ENCODE data around the gene ACOX3.
"Not testable (repeated sequence)": the region's sequence is repeated elsewhere in the genome, so short reads cannot be mapped to it uniquely, and the experiment has no call there.

The ACOX3 gene

GRCh38 chr4:8349664-8350236, 90.8 kb downstream of the ACOX3 start:
- no peak for DNase-seq

GRCh38 chr4:8349236-8349635, 91.3 kb downstream of the ACOX3 start:
- DNase-seq: not testable (repeated sequence)

- DNase-seq: no peak
These were observed 92.5 kb downstream of the ACOX3 start for GRCh38 chr4:8348071-8348470.

- no peak for DNase-seq
These were observed 92.9 kb downstream of the ACOX3 start for GRCh38 chr4:8347660-8348059.

- DNase-seq: no peak
These were observed 93.5 kb downstream of the ACOX3 start for GRCh38 chr4:8346838-8347605.

- DNase-seq: no peak
These were observed 94.3 kb downstream of the ACOX3 start for GRCh38 chr4:8345946-8346814.

- DNase-seq: no peak
These were observed 95.2 kb downstream of the ACOX3 start for GRCh38 chr4:8345053-8345945.

GRCh38 chr4:8344377-8344776, 96.1 kb downstream of the ACOX3 start:
- DNase-seq: no peak

- no peak for DNase-seq
These were observed 96.6 kb downstream of the ACOX3 start for GRCh38 chr4:8343967-8344331.

GRCh38 chr4:8343262-8343966, 97.1 kb downstream of the ACOX3 start:
- DNase-seq: no peak

GRCh38 chr4:8342651-8343261, 97.8 kb downstream of the ACOX3 start:
- no peak for DNase-seq

- DNase-seq: no peak
These were observed 98.8 kb downstream of the ACOX3 start for GRCh38 chr4:8341691-8342090.

GRCh38 chr4:8341281-8341680, 99.2 kb downstream of the ACOX3 start:
- not testable (repeated sequence) for DNase-seq

GRCh38 chr4:8340781-8341241, 99.7 kb downstream of the ACOX3 start:
- DNase-seq: no peak

- DNase-seq: no peak
These were observed 102.1 kb downstream of the ACOX3 start for GRCh38 chr4:8338351-8338961.

- no peak for DNase-seq
These were observed 104.0 kb downstream of the ACOX3 start for GRCh38 chr4:8336412-8337075.

- DNase-seq: no peak
These were observed 104.7 kb downstream of the ACOX3 start for GRCh38 chr4:8335848-8336247.

GRCh38 chr4:8334786-8335460, 105.6 kb downstream of the ACOX3 start:
- no peak for DNase-seq

- DNase-seq: no peak
These were observed 106.6 kb downstream of the ACOX3 start for GRCh38 chr4:8333726-8334460.
